ENCODE measurements around the gene NAV2.

- TF ChIP-seq CTCF (IDR thresholded peaks at IDR 0.05; ENCODE audit: low read length), result peak; percentile 85
- TF ChIP-seq EZH2 (optimal IDR thresholded peaks at IDR 0.05; ENCODE audit: low read depth, low read length), result no peak
These were observed 415.3 kb downstream of the NAV2 start for GRCh38 chr11:20127671-20128527.
